Left colon (tissue), 2 donors: ENCODE measurements around the gene CSAD. TPM values are rescaled to one million over a fixed set of nuclear protein-coding genes. Genes with fewer than 3 reads are reported as not detected.

ENCODE experiments used
- ATAC-seq: fragments of 200-7000 bp; cut with Tn5 transposase; one replicate; pipeline ENCODE4 v1.9.1; 2020; ENCODE audit warnings: mild to moderate bottlenecking, moderate library complexity
- DNase-seq, 2 donors: peaks; one replicate each; pipeline ENCODE4 v3.0.0-alpha.2; 2020
- intact Hi-C, 2 donors: fragments of 100-400 bp; cut with DNase I in 1 of 2; cut with micrococcal nuclease in 1 of 2; formaldehyde crosslinking; loops; one replicate each; pipeline versions ENCODE4 v1.11.2 to v1.14.0; 2022; cut with DNase I, micrococcal nuclease
- long read RNA-seq: library from polyadenylated mRNA; unstranded; transcript quantifications from one replicate; pipeline ENCODE4 v2.0.0, GENCODE V29; 2021
- total RNA-seq, 2 donors: library from RNA; stranded (reverse); fragmentation: NEBNext Ultra II Directional; extraction: Animal tissue kit (Norgen Biotek cat#: 25700); gene quantifications; one replicate each; pipeline ENCODE4 v1.2.1, GENCODE V29; 2021
- donor health status: DM: no; HTN: no; CAD: no.
- donor health status: DM: yes; HTN: yes; CAD: no.

CSAD gene, protein sequence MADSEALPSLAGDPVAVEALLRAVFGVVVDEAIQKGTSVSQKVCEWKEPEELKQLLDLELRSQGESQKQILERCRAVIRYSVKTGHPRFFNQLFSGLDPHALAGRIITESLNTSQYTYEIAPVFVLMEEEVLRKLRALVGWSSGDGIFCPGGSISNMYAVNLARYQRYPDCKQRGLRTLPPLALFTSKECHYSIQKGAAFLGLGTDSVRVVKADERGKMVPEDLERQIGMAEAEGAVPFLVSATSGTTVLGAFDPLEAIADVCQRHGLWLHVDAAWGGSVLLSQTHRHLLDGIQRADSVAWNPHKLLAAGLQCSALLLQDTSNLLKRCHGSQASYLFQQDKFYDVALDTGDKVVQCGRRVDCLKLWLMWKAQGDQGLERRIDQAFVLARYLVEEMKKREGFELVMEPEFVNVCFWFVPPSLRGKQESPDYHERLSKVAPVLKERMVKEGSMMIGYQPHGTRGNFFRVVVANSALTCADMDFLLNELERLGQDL
- total RNA-seq, result 10 to 100 TPM; 22.8 to 28.7 TPM
- long read RNA-seq, partial matches to known transcripts, result 0 of 3 reads
- long read RNA-seq, other reads (novel, unspliced or antisense), result 3 of 3 reads

DNA sequence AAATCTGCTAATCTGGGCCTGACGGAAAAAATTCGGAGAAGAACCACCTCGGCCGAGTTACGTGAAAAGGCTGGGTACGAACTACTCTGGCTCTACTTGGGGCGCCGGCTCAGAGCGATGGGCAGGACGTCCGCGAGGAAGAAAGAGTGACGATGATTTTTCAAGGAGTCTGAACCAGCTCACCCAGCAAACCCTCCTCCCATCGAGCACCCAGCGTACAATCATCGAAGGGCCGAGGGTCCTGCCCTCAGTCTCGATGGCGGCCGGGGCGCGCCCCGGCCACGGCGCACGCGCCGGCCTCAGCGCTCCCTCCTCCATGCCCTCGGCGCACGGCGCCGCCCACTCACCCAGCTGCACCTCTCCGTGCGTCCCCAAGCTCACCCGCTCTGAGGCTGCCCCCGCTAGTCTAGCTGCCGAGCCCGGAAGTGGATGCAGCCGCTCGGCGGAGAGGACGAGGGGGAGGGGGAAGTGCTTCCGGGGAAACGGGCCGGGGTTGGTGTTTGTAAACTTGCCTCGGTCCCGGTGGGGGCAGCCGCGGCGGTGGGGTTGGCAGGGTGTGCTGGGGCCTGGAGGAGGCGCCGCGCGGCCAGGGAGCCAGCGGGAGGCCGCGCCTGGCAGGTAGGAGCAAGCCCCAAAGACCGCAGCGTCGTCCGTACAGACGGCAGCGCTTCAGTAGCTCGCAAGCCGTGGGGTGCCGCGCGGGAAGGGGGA, at the start of gene CSAD, which contains the start of gene ZNF740:
TSS of gene CSAD (minus strand) at position 706 of the 711 bp plus-strand sequence. CDS start 7,455 bp downstream, outside the sequence.
TSS of gene ZNF740 (plus strand) at position 503 of the 711 bp plus-strand sequence. CDS start 1,262 bp downstream, outside the sequence.
- DNase-seq, result peak; percentile 98 to 99
- intact Hi-C loops, result no loop called here
- peak; percentile 94 for ATAC-seq

DNA sequence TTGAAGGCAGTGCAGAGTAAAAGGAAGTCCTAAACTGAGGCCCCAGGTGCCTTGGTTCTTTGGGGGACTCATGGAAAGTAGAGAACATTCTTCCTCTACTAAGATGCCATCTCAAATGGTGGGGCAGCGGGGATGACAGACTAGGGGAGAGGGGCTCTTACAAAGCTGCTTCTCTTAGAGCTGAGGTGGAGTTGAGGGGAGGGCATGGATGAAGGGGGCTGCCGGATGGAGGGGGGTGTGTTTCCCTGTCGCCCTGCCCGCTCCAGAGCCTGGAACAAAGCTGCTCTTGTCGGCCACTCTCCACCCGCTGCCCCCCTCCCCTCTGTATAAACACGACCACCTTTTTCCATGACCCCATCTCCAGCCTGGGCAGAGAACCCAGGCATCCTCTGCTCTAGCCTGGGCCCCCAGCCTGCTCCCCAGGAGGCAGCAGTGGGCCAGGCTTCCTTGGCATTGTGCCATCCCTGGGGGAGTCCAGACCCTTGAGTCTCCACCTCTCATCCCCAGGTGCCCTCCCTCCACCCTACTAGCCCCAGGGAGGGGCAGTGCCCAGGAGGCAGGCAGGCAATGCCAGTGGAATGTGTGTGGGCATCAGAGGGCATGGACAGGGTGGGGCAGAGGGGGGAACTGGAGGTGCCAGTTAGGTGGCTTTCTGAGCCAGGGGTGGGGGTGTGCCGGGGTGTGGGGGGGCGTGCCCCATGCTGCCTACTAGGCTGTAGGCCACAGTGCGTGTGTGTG, 49.6 kb upstream of the CSAD start:
- ATAC-seq (peak; percentile 49), DNase-seq (peak; percentile 64 to 76)

DNA sequence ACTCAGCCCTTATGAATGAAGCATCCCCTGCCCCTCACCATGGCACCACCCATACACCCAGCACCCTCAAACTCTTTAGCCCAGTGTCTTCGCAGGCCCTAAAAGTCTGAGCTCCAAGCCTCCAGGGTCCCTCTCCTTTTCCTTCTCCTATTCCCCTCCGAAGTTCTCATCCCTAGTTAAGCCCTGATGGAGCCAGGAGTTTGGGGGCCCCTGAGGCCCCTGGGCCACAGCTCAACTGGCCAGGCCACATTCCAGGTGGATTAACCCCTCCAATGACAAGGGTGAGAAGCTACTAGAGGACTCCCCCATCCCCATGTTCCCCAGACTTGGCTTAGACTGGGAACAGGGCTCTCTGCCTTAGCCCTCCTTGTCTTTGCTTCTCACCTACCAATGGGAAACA, 48.7 kb upstream of the CSAD start:
- no peak for ATAC-seq
- DNase-seq, result no peak
- intact Hi-C loops, result no loop called here

More for the DNA sequence above, 49.6 kb upstream of the CSAD start:
- intact Hi-C loops, result no loop called here

DNA sequence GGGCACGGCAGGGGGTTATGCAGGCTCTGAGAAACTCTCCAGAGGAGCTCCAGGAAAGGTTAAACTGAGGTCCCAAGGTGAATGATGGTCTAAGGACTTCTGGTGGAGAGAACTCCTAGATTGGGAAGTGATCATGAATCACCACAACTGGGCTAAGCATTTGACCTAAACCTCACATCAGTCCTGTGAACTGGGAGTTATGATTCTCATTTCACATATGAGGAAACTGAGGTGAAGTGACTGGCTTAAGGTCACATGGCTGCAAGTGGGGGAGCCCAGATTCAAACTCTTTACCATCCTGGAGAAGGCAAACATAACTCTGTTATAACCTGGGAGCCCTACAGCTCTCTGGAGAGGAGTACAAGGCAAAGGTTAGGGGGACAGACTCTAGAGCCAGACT, 47.1 kb upstream of the CSAD start:
- no peak for ATAC-seq
- no peak for DNase-seq
- intact Hi-C loops, result no loop called here

DNA sequence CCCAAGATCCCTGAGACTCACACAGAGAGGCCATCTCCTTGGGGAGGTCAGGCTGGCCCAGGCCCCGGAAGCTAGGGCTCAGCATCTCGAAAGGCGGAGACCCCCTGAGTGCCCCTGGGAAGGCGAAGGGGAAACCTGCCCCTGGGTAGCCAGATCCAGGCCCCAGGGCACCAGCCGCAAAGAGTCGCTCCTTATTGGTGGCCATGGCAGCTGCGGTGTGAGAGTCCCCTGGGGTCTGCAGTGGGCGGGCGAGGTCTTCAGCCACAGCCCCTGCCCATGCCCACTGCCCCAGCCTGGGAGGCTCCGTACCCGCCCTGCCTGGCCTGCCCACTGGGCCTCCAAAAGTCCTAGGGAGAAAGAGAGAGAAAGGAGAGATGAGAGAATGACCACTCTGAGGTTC, 46.6 kb upstream of the CSAD start:
- ATAC-seq (no peak), DNase-seq (no peak)
- intact Hi-C loops, result no loop called here

DNA sequence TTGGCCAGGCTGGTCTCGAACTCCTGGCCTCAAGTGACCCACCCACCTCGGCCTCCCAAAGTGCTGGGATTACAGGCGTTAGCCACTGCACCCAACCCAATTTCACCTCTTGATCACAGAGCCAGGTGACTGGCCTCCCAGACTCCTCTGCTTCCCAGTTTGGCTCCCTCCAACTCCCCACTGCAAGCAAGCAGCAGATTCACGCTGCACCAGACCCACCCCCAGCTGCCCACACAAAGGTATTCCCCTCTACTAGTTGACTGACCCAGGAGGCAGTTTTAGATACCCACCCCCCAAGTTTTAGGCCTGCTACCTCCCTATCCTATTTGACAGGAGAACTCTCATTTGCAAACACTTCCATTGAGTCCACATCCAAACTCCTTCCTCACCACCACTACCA, 46.1 kb upstream of the CSAD start:
- intact Hi-C loops, result no loop called here

DNA sequence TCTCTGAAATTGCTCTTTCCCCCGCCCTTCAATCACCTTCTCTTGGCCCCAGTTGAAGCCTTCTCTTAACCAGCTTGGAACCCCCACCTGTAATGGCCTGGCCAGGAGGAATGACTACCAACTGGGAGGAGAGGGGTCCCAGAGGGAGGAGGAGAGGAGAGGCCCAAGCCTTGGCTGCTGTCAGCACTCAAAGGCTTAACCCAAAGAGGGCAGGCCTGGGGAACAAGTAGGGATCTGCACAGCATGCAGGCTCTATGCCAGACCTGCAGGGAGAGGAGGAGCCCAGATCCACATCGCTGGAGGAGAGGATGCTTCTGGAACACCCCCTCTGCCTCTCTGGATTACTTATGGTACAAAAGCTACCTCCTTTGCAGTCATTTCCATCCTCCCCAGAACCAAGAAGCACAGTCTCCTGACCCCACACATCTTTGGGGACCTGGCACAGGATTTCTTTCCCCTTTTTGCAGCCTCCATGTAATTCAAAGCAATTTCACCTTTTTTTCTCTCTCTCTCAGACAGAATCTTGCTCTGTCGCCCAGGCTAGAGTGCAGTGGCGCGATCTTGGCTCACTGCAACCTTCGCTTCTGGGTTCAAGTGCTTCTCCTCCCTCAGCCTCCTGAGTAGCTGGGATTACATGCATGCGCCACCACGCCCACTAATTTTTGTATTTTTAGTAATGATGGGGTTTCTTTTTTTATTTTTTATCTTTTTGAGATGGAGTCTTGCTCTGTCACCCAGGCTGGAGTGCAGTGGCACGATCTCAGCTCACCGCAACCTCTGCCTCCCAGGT, 45.1 kb upstream of the CSAD start:
- ATAC-seq (no peak), DNase-seq (no peak)
- intact Hi-C loops, result no loop called here

More for the DNA sequence above, 46.1 kb upstream of the CSAD start:
- DNase-seq, result no peak
- no peak for ATAC-seq

DNA sequence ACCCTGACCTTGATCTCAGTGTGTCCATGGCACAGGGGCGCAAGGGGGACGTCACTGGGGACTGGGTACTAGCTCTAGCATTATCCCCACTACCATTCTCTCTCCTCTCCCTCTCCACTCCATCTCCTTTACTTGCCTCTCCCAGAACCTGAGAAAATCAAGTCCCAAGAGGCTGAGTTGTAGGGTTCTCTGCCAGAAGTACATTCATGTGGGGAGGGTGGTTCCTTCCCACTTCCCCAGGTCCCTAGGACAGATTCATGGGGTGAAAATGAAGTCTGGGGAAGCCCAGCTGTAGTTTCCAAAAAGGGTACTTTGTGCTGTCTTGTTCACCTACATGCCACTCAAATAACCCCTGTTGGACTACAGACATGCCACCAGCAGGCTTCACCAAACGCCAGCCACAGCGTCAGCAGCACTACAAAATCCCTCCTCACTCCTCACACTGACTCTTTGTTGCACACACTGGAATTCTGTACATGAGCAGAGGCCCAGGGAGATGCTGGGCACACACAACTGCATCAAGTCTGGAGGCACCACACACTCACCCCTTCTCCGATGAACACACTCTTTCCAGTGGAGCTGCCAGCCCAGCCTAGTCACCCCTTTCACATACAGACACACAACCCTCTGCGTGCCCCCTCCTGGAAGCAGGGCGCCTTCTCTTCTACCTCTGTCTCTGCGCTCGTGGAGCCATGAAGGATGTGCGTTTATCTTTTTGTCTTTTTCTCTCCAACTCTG, 44.3 kb upstream of the CSAD start:
- intact Hi-C loops, result no loop called here
- DNase-seq (no peak), ATAC-seq (no peak)

DNA sequence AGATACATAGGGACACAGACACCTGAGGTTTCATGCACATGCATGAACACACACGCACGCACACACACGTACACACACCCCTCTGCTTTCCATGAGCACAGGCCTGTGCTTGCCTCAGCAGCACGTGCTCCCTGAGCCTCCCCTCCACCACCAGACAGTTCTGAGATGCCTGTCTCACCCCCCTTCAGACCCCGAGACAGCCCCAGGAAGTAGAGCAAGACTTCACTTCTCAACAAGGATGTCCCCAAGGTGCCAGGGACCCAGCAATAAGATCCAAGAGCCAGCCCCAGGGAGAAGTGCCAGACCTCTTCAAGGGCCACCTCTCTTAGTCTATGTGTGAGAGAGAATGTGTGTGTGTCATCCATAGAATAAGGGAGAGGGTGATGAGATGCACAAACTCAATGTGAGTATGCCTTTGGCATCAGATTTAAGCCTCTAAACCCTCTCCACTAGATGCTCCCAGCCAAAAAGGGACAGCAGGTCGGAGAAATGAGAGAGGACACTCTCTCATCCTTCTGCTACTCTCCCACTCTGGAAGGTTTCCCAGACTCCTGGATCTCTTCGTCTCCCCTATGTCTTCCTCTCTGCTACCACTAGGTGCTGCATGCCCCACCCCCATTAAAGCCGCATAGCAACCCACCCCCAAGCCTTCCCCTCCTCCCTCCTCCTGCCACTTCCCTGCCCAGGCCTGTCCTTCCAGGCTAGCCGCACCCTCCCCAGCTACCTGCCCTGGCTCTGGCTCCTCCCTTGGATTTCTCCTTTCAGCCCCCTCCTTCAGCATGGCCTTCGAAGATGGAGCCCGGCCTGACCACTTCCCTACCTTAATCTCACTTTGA, 43.6 kb upstream of the CSAD start:
- DNase-seq, result peak in 1 of 2 donors; percentile 66
- intact Hi-C loops, result no loop called here
- peak; percentile 5 for ATAC-seq

DNA sequence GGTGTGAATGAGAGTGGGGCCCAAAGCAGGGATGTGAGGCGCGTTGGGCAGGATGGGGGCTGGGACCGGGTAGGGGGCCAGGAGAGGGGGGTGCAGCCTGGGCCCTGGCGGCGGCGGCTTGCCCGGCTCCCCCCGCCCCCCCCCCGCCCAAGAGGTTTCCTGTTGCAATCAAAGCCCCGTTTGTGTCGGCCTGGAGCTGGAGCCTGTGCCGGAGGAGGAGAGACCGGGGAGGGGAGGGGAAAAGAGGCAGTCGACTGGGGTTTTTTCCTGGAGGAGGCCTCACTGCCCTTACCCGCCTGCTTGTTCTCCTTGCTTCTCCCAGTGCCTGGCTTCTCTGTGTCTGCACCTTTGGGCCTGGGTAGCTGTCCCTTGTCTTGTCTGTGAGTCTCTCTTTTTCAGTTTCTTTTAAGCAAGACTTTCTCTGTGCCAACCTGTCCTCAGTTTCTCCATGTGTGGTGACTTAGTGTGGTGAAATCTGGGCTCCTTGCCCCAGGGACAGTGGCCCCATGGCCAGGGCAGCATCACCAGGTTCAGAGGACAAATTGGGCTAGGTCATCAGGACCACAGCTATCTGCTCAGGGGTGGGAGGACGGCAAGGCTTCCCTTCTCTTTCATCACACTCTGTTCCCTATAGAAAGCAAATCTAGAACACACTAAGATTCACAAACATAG, 42.8 kb upstream of the CSAD start:
- intact Hi-C loops, result no loop called here
- DNase-seq, result no peak
- ATAC-seq, result no peak

DNA sequence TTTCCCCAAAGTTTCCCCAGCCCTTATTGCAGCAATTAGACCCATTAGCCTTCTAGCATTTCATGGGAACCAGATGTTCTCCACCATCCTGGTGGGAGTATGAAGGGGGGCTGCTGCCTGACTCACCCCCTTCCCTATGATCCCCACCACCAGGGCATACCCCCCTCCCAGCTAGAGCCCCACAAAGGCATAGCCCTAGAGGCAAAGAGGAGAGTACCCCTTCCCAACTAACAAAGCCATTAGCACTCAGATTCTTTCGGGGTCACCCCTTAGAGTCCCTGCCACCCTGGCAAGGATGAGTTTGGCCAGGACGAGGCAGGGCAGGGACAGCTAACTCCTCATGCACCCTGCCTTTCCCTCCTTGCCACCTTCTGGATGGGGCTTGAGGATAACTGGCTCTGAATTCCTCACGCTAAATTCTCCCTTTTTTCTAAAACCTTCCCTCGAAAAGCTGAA, 42.1 kb upstream of the CSAD start:
- ATAC-seq (no peak), DNase-seq (no peak)
- intact Hi-C loops, result no loop called here

DNA sequence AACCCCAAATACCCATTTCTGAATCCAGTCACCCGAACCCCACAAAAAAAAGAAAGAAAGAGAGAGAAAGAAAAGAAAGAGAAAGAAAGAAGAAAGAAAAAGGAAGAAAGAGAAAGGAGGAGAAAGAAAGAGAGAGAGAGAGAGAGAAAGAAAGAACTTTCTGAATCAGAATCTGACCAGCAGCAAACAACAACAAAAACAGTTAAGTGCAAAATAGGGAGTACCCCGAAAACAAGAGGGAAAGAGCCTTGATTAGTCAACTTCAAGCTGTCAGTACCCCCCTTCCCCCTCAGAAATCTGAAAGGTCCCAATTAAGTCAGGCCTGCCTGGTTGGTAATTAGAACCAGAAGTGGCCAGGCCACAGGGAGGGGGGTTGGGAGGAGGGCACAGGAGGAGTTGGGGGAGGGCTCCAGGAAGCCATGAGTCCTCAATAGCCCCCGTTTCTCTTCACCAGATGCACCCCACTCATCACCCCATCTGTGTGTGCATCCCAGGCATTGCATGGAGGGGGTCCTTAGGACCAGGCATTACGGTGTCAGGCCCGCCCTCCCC, 41.5 kb upstream of the CSAD start:
- DNase-seq (no peak), ATAC-seq (no peak)
- intact Hi-C loops, result no loop called here

DNA sequence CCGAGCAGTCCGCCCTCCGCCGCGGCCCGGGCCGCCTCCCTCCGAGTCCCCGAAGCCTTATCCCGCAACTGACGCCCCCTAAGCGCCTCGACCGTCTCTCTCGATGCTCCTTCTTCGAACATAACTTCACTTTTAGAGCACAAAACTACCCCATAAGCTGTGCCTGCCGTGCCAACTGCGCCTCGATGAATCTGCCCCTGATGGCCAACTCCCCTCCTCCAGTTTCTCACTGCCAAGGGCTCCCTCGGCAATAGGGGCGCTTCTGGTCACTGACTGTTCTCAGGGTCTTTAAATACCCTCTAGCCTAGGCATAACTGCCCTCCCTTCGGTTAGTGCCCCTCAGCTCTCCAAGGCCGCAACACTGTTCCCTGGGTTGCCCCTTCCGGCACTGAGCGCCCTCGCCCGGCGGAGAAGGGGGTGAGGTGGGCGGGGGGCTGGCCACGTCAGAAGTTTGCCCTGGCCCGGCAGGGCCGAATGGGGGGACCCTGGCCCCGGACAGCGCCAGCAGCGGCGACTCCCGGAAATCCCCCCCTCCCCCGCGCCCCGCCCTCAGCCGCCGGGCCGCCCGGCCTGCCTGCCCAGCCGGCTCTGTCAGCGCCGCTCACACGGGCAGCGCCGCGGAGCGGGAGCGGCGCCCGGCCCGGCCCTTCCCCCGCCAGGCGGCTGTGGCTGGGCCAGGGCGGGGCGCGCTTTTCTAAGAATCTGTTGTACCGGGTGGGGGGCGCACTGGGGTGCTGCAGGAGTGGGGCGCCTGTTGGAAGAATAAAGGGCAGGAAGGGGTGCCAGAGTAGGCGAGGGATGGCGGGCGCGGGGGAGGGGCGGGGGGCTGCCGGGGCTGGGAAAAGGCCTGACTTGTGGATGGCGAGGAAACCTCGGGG, 40.7 kb upstream of the CSAD start:
- DNase-seq (peak; percentile 75 to 84), ATAC-seq (peak; percentile 62)
- intact Hi-C loops, result no loop called here

DNA sequence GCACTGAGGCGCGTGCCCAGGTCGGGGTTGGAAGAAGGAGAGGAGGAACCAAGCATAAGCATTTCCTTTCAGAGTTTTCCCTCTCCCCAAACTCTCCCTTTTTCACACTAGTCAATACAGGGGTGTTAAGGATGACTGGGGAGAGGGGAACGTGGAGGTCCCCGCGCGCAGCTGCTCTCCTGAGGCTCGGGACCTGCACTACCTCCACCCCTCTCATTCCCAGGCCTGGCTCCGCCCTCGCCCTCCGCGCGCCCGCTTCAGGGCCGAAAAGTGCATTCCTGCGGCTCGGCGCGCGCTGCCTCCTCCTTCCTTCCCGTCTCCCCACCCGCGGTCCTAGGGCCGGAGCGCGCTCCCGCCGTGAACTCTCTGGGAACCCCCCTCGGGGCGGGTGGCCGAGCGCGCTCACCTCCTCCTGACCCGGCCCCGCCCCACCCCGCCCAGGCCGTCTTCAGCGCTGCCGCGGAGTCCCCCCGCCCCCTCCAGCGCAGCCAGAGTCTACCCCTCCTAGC, 40.0 kb upstream of the CSAD start:
- peak; percentile 91 to 94 for DNase-seq
- peak; percentile 73 for ATAC-seq
- intact Hi-C loops, result no loop called here
